ENCODE data around the gene GADD45A.

Gene GADD45A

DNA sequence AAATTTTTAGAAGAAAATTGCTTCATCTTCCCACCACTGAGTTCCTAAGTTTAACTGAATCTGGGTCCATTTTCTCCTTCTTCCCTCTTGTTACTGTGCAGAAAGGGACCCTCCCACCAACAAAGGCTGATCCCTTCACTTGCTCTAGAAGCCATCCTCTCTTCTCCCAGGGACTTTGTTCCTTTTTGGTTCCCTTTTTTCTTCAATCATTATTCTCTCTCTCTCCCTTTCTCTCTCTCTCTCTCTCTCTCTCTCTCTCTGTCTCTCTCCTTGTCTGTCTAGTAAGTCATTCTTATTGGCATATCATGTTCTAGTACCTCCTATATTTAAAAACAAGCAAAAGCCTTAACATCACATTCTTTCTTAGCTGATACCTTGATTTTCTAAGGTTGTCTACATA, 31.7 kb upstream of the GADD45A start:
- ChIA-PET CTCF (interaction anchor here (0.6 to 0.7 kb wide), 2 partner anchors 306 to 1545 kb away, joined by 3 read pairs; no protein-coding TSS in a partner anchor), POLR2A (no interaction called here)
- 0 out of 2 replicates have a peak, but pooled peaks have one; percentile 33 for TF ChIP-seq ZNF366 (tag by site-specific recombination; conservative IDR thresholded peaks at IDR 0.05)
- TF ChIP-seq HIC1 (tag by site-specific recombination; IDR thresholded peaks at IDR 0.05), result no peak
- no peak for TF ChIP-seq PRDM1 (tag by site-specific recombination; IDR thresholded peaks at IDR 0.05)
- no peak for TF ChIP-seq SP7 (tag by site-specific recombination; IDR thresholded peaks at IDR 0.05)
- no peak for TF ChIP-seq ZNF514 (tag by site-specific recombination; IDR thresholded peaks at IDR 0.05)
- TF ChIP-seq PRDM6 (tag by site-specific recombination; IDR thresholded peaks at IDR 0.05), result no peak
- no peak for TF ChIP-seq MEIS1 (CRISPR knock-in tag; IDR thresholded peaks at IDR 0.05; ENCODE audit: borderline replicate concordance)
- TF ChIP-seq ZNF350 (tag by site-specific recombination; IDR thresholded peaks at IDR 0.05), result no peak
- peak; percentile 95 for TF ChIP-seq ZNF596 (tag by site-specific recombination; IDR thresholded peaks at IDR 0.05)
- TF ChIP-seq, protein P1, sequence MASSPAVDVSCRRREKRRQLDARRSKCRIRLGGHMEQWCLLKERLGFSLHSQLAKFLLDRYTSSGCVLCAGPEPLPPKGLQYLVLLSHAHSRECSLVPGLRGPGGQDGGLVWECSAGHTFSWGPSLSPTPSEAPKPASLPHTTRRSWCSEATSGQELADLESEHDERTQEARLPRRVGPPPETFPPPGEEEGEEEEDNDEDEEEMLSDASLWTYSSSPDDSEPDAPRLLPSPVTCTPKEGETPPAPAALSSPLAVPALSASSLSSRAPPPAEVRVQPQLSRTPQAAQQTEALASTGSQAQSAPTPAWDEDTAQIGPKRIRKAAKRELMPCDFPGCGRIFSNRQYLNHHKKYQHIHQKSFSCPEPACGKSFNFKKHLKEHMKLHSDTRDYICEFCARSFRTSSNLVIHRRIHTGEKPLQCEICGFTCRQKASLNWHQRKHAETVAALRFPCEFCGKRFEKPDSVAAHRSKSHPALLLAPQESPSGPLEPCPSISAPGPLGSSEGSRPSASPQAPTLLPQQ (tag by site-specific recombination; IDR thresholded peaks at IDR 0.05), result no peak
- TF ChIP-seq, protein P2, sequence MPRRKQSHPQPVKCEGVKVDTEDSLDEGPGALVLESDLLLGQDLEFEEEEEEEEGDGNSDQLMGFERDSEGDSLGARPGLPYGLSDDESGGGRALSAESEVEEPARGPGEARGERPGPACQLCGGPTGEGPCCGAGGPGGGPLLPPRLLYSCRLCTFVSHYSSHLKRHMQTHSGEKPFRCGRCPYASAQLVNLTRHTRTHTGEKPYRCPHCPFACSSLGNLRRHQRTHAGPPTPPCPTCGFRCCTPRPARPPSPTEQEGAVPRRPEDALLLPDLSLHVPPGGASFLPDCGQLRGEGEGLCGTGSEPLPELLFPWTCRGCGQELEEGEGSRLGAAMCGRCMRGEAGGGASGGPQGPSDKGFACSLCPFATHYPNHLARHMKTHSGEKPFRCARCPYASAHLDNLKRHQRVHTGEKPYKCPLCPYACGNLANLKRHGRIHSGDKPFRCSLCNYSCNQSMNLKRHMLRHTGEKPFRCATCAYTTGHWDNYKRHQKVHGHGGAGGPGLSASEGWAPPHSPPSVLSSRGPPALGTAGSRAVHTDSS (tag by site-specific recombination; IDR thresholded peaks at IDR 0.05), result no peak
- TF ChIP-seq, protein P3, sequence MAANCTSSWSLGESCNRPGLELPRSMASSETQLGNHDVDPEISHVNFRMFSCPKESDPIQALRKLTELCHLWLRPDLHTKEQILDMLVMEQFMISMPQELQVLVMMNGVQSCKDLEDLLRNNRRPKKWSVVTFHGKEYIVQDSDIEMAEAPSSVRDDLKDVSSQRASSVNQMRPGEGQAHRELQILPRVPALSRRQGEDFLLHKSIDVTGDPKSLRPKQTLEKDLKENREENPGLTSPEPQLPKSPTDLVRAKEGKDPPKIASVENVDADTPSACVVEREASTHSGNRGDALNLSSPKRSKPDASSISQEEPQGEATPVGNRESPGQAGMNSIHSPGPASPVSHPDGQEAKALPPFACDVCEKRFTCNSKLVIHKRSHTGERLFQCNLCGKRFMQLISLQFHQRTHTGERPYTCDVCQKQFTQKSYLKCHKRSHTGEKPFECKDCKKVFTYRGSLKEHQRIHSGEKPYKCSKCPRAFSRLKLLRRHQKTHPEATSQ (tag by site-specific recombination; IDR thresholded peaks at IDR 0.05), result no peak
- TF ChIP-seq, protein P4, sequence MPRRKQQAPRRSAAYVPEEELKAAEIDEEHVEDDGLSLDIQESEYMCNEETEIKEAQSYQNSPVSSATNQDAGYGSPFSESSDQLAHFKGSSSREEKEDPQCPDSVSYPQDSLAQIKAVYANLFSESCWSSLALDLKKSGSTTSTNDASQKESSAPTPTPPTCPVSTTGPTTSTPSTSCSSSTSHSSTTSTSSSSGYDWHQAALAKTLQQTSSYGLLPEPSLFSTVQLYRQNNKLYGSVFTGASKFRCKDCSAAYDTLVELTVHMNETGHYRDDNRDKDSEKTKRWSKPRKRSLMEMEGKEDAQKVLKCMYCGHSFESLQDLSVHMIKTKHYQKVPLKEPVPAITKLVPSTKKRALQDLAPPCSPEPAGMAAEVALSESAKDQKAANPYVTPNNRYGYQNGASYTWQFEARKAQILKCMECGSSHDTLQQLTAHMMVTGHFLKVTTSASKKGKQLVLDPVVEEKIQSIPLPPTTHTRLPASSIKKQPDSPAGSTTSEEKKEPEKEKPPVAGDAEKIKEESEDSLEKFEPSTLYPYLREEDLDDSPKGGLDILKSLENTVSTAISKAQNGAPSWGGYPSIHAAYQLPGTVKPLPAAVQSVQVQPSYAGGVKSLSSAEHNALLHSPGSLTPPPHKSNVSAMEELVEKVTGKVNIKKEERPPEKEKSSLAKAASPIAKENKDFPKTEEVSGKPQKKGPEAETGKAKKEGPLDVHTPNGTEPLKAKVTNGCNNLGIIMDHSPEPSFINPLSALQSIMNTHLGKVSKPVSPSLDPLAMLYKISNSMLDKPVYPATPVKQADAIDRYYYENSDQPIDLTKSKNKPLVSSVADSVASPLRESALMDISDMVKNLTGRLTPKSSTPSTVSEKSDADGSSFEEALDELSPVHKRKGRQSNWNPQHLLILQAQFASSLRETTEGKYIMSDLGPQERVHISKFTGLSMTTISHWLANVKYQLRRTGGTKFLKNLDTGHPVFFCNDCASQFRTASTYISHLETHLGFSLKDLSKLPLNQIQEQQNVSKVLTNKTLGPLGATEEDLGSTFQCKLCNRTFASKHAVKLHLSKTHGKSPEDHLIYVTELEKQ (tag by site-specific recombination; IDR thresholded peaks at IDR 0.05; ENCODE audit: borderline replicate concordance), result no peak
- Histone ChIP-seq H3K27ac (ENCODE audit: extremely low read depth, low read depth, low read length) (no peak overlapping the region), H3K9me3 (ENCODE audit: control insufficient read depth, insufficient read depth, low read depth, low read length) (no peaks in the 10 kb centered on the region), H3K4me1 (ENCODE audit: control insufficient read depth, insufficient read depth, low read length) (no peaks in the 10 kb centered on the region), H3K4me3 (ENCODE audit: low read depth, low read length) (no peak overlapping the region), H3K36me3 (ENCODE audit: control insufficient read depth in 2 of 2, insufficient read depth in 1 of 2, low read length in 2 of 2) (no peaks in the 10 kb centered on the region)
